ENCODE results near the gene SMAD7. TPM values are rescaled to one million over a fixed set of nuclear protein-coding genes. Genes with fewer than 3 reads are reported as not detected.

Gene SMAD7
- total RNA-seq, 5 donors from 2014 or later (not counting 1 experiment from before 2014, with no cell fraction given), result 28.5 to 138 (median 57.7) TPM

GRCh38 chr18:48952287-48953103 is 1.7 kb upstream of the SMAD7 start:
- peak; percentile 11 to 32 (median 21) for ATAC-seq (replicated peaks in 1 of 4)
- peaks cover 0 to 7% of the 10 kb centered on the region in 2 experiments for H3K27me3 ChIP-seq (replicated peaks in 1 of 2; ENCODE audit: control insufficient read depth in 2 of 2, extremely low read depth in 1 of 2, insufficient read depth in 2 of 2, low read length in 1 of 2)
- no peaks in the 10 kb centered on the region for H3K9me3 ChIP-seq
- Mint-ChIP-seq H3K4me1 (peaks cover 39 to 45% (median 39%) of the 10 kb centered on the region in 3 donors), H3K9me3 (no peaks in the 10 kb centered on the region), H3K27me3 (no peaks in the 10 kb centered on the region), H3K27ac (peak overlapping the region; percentile 97 to 99), H3K4me3 (peak overlapping the region; percentile 85 to 94 (median 89)), H3K36me3 (peaks cover 10% of the 10 kb centered on the region)
- H3K27ac ChIP-seq (ENCODE audit: low read length), result peak overlapping the region; percentile 96
- H3K4me3 ChIP-seq (ENCODE audit: control insufficient read depth in 1 of 2, extremely low read depth in 1 of 2, low read length in 1 of 2), result peak overlapping the region; percentile 81 to 85
- under 1% methylated on average over 59 of the region's 67 CpGs for WGBS (ENCODE audit: insufficient coverage)
- ChIA-PET POLR2A (interaction anchor here (0.6 to 3.1 kb wide), 18 partner anchors 11 to 1329 kb away, joined by 3 to 22 read pairs (median 5); partner anchors contain the start of gene MBD1 (in 1 of the 2)), CTCF (interaction anchor here (0.7 to 2.8 kb wide), 6 partner anchors 11 to 139 kb away, joined by 3 to 9 read pairs (median 6); no protein-coding TSS in a partner anchor)
- no peaks in the 10 kb centered on the region for H3K36me3 ChIP-seq (ENCODE audit: control insufficient read depth in 2 of 2, extremely low read depth in 1 of 2, insufficient read depth in 1 of 2, low read length in 1 of 2)
- DNase-seq, result peak in 23 of 35 experiments; percentile 18 to 75 (median 43)
- H3K4me1 ChIP-seq (ENCODE audit: control insufficient read depth in 1 of 2, extremely low read depth in 1 of 2, insufficient read depth in 2 of 2, low read length in 2 of 2), result peaks cover 4 to 44% of the 10 kb centered on the region in 2 experiments

GRCh38 chr18:48951448-48952286 is 902 bp upstream of the SMAD7 start:
- no peaks in the 10 kb centered on the region for H3K9me3 ChIP-seq
- Mint-ChIP-seq H3K27me3 (no peaks in the 10 kb centered on the region), H3K4me1 (peaks cover 44 to 53% (median 47%) of the 10 kb centered on the region in 3 donors), H3K9me3 (no peaks in the 10 kb centered on the region), H3K4me3 (peak overlapping the region; percentile 85 to 97 (median 89)), H3K27ac (peak overlapping the region; percentile 97 to 99), H3K36me3 (peaks cover 15% of the 10 kb centered on the region)
- peak; percentile 46 to 58 (median 56) for ATAC-seq (replicated peaks in 1 of 4)
- H3K4me3 ChIP-seq (ENCODE audit: control insufficient read depth in 1 of 2, extremely low read depth in 1 of 2, low read length in 1 of 2), result peak overlapping the region; percentile 85 to 93
- peak overlapping the region; percentile 96 for H3K27ac ChIP-seq (ENCODE audit: low read length)
- peaks cover 0 to 4% of the 10 kb centered on the region in 2 donors for H3K36me3 ChIP-seq (ENCODE audit: control insufficient read depth in 2 of 2, extremely low read depth in 1 of 2, insufficient read depth in 1 of 2, low read length in 1 of 2)
- ChIA-PET POLR2A (interaction anchor here (0.6 to 3.1 kb wide), 23 partner anchors 11 to 1330 kb away, joined by 3 to 22 read pairs (median 5); partner anchors contain the start of gene MBD1 (in 1 of the 2)), CTCF (interaction anchor here (0.7 to 2.8 kb wide), 6 partner anchors 11 to 138 kb away, joined by 3 to 9 read pairs (median 6); no protein-coding TSS in a partner anchor)
- DNase-seq, result peak in 34 of 35 experiments; percentile 41 to 89 (median 65)
- under 1% methylated on average over 65 of the region's 106 CpGs for WGBS (ENCODE audit: insufficient coverage)
- peaks cover 13 to 52% of the 10 kb centered on the region in 2 experiments for H3K4me1 ChIP-seq (ENCODE audit: control insufficient read depth in 1 of 2, extremely low read depth in 1 of 2, insufficient read depth in 2 of 2, low read length in 2 of 2)
- H3K27me3 ChIP-seq (replicated peaks in 1 of 2; ENCODE audit: control insufficient read depth in 2 of 2, extremely low read depth in 1 of 2, insufficient read depth in 2 of 2, low read length in 1 of 2), result peaks cover 0 to 7% of the 10 kb centered on the region in 2 experiments

- DNase-seq, result peak in 9 of 35 experiments; percentile 11 to 61 (median 37)
- H3K9me3 Mint-ChIP-seq, result no peaks in the 10 kb centered on the region
- Histone ChIP-seq H3K9me3 (no peaks in the 10 kb centered on the region), H3K4me3 (ENCODE audit: control insufficient read depth in 1 of 2, extremely low read depth in 1 of 2, low read length in 1 of 2) (peak overlapping the region; percentile 84 to 93), H3K27me3 (replicated peaks in 1 of 2; ENCODE audit: control insufficient read depth in 2 of 2, extremely low read depth in 1 of 2, insufficient read depth in 2 of 2, low read length in 1 of 2) (peaks cover 0 to 7% of the 10 kb centered on the region in 2 experiments), H3K36me3 (ENCODE audit: control insufficient read depth in 2 of 2, extremely low read depth in 1 of 2, insufficient read depth in 1 of 2, low read length in 1 of 2) (peaks cover 0 to 19% of the 10 kb centered on the region in 2 donors), H3K4me1 (ENCODE audit: control insufficient read depth in 1 of 2, extremely low read depth in 1 of 2, insufficient read depth in 2 of 2, low read length in 2 of 2) (peaks cover 25 to 57% of the 10 kb centered on the region in 2 experiments), H3K27ac (ENCODE audit: low read length) (peak overlapping the region; percentile 63)
- H3K27me3 Mint-ChIP-seq, result no peaks in the 10 kb centered on the region
- WGBS (ENCODE audit: insufficient coverage), result under 1% methylated on average over 78 of the region's 79 CpGs
- ChIA-PET CTCF (no interaction called here), POLR2A (interaction anchor here in 1 of 2 donors (1.4 kb wide), 1 partner anchor 9 kb away, joined by 8 read pairs; no protein-coding TSS in a partner anchor)
- peaks cover 33% of the 10 kb centered on the region for H3K36me3 Mint-ChIP-seq
- peaks cover 44 to 57% (median 50%) of the 10 kb centered on the region in 3 donors for H3K4me1 Mint-ChIP-seq
- H3K4me3 Mint-ChIP-seq, result peak overlapping the region; percentile 85 to 99 (median 97)
- peak overlapping the region; percentile 94 to 95 for H3K27ac Mint-ChIP-seq
- peak; percentile 3 to 15 (median 10) for ATAC-seq (replicated peaks in 1 of 4)
These were observed 894 bp downstream of the SMAD7 start for GRCh38 chr18:48949606-48950535.

GRCh38 chr18:48949050-48949605 is 1.6 kb downstream of the SMAD7 start:
- peaks cover 39% of the 10 kb centered on the region for H3K36me3 Mint-ChIP-seq
- ChIA-PET POLR2A (interaction anchor here in 1 of 2 donors (1.4 kb wide), 1 partner anchor 9 kb away, joined by 8 read pairs; no protein-coding TSS in a partner anchor), CTCF (interaction anchor here in 1 of 2 donors (0.7 to 1.5 kb wide), 2 partner anchors 9 to 135 kb away, joined by 3 to 5 read pairs; no protein-coding TSS in a partner anchor)
- no peaks in the 10 kb centered on the region for H3K9me3 ChIP-seq
- peak overlapping the region; percentile 63 for H3K27ac ChIP-seq (ENCODE audit: low read length)
- peak overlapping the region; percentile 94 to 95 for H3K27ac Mint-ChIP-seq
- H3K9me3 Mint-ChIP-seq, result no peaks in the 10 kb centered on the region
- H3K27me3 Mint-ChIP-seq, result no peaks in the 10 kb centered on the region
- 0% methylated on average over 21 of the region's 27 CpGs for WGBS (ENCODE audit: insufficient coverage)
- H3K4me3 Mint-ChIP-seq, result peak overlapping the region; percentile 85 to 99 (median 97)
- H3K4me3 ChIP-seq (ENCODE audit: control insufficient read depth in 1 of 2, extremely low read depth in 1 of 2, low read length in 1 of 2), result peak overlapping the region; percentile 84 to 93
- peak in 26 of 35 experiments; percentile 26 to 78 (median 44) for DNase-seq
- peaks cover 0 to 23% of the 10 kb centered on the region in 2 donors for H3K36me3 ChIP-seq (ENCODE audit: control insufficient read depth in 2 of 2, extremely low read depth in 1 of 2, insufficient read depth in 1 of 2, low read length in 1 of 2)
- peaks cover 32 to 61% of the 10 kb centered on the region in 2 experiments for H3K4me1 ChIP-seq (ENCODE audit: control insufficient read depth in 1 of 2, extremely low read depth in 1 of 2, insufficient read depth in 2 of 2, low read length in 2 of 2)
- H3K4me1 Mint-ChIP-seq, result peaks cover 47 to 58% (median 51%) of the 10 kb centered on the region in 3 donors
- ATAC-seq (replicated peaks in 1 of 4), result peak; percentile 4 to 12 (median 7)
- peaks cover 0 to 7% of the 10 kb centered on the region in 2 experiments for H3K27me3 ChIP-seq (replicated peaks in 1 of 2; ENCODE audit: control insufficient read depth in 2 of 2, extremely low read depth in 1 of 2, insufficient read depth in 2 of 2, low read length in 1 of 2)

Data from T-cell (primary cell).